Measurements from ENCODE around the gene PLCG2. TPM values are rescaled to one million over a fixed set of nuclear protein-coding genes. Genes with fewer than 3 reads are reported as not detected.
"Not testable (repeated sequence)": the region's sequence is repeated elsewhere in the genome, so short reads cannot be mapped to it uniquely, and the experiment has no call there.

Gene PLCG2
- total RNA-seq, 1 donor from 2014 or later = 7.1 TPM

- intact Hi-C loops (cut with micrococcal nuclease) = no loop called here
- Mint-ChIP-seq H3K4me3 (ENCODE audit: low read depth) (no peak overlapping the region), H3K4me1 (ENCODE audit: low read depth) (peaks cover 9% of the 10 kb centered on the region), H3K36me3 (ENCODE audit: low read depth) (no peaks in the 10 kb centered on the region), H3K27ac (no peak overlapping the region), H3K9me3 (no peaks in the 10 kb centered on the region), H3K27me3 (ENCODE audit: low read depth) (no peaks in the 10 kb centered on the region)
- DNase-seq (ENCODE audit: low spot score) = no peak
These were observed 94.1 kb downstream of the PLCG2 start for GRCh38 chr16:81873206-81873605.

DNA sequence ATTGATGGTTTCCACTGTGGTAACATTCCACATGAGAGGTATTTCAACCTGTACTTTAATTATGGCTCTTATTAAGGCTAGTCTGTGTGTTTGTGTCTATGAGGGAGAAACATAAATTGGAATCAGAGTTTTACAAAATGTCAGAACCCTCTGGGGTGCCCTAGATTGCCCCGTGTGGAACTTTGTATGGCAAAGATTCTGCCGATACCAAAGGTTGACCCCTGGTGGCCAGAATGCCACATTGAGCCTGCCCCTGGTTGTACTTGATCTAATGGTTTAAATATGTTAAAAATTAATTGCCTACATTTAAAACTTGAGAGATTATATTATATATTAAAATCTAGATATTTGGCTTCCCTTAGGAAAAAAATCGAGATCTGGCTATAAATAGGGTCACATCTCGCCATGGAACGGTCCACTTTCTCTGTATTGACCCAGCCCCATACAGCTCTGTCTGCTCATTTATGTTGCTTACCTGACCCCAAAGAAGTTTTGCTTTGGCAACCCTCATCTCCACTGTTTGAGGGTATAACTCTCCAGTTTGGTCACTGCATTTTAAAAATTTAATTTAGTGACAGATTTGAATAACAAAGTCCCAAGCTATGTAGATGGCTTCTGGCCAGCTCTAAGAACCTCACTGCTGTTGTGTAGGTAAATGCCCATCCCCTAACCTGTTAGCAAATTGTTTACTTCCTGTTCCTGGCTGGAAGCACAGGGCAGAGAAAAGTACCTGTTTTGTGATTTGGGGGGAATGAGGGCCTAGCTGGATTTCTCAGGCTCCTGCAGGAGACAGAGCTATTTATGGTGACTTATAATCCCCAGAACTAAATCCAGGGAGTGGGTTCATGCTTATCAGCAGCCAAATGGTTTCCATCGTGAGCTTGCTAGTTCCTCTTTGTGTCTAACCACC lies 95.0 kb downstream of the PLCG2 start:
- Mint-ChIP-seq H3K4me1 (ENCODE audit: low read depth) (peaks cover 9% of the 10 kb centered on the region), H3K36me3 (ENCODE audit: low read depth) (no peaks in the 10 kb centered on the region), H3K4me3 (ENCODE audit: low read depth) (no peak overlapping the region), H3K27ac (no peak overlapping the region), H3K27me3 (ENCODE audit: low read depth) (no peaks in the 10 kb centered on the region), H3K9me3 (no peaks in the 10 kb centered on the region)
- DNase-seq (ENCODE audit: low spot score) = peak; percentile 18
- intact Hi-C loops (cut with micrococcal nuclease) = no loop called here

DNA sequence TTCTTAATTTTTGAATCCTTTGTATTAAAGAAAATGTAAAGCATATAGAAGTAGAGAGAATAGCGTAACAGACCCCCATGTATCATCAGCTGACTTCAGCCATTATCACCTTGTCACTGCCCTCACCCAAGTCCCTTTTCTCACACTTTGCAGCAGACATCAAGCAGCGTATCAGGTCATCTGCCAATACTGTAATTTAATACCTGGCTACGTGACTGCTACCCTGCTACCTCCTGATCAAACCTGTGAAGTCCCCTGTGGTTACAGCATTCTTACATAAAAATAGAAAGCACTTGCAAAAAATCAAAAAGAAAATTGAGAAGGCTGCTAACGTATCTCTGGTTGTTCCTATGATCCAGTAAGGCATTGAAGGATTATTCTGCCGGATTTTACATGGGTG lies 96.4 kb downstream of the PLCG2 start:
- intact Hi-C loops (cut with micrococcal nuclease) = no loop called here
- Mint-ChIP-seq H3K4me3 (ENCODE audit: low read depth) (no peak overlapping the region), H3K27ac (no peak overlapping the region), H3K36me3 (ENCODE audit: low read depth) (no peaks in the 10 kb centered on the region), H3K4me1 (ENCODE audit: low read depth) (peaks cover 9% of the 10 kb centered on the region), H3K27me3 (ENCODE audit: low read depth) (no peaks in the 10 kb centered on the region), H3K9me3 (no peaks in the 10 kb centered on the region)
- DNase-seq (ENCODE audit: low spot score) = no peak

DNA sequence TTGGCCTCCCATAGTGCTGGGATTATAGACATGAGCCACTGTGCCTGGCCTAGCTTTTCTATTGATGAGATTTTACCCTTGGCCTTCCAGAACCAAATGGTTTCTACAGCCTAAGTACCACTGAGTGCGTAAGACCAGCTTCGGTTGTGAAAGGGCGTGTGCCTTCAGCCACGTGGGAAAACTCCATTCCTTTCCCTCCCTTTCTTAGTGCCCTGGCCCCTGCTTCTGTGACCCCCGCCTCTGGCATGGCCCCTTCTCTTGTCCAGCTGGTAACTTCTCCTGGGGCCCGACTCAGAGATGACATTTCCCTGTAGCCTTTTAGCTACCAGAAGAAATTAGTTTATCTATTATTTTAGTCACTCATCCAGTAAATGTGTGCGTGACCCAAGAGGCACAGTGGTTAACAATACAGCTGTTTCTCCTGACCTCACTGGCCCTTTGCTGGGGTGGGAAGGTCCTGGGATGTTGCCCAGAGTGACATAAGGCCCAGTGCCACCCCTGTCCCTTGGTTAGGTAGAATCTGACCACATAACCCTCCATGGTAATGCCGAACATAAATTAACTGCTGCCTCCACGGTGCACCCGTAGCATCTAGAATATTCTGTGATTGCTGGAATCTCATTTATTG lies 97.3 kb downstream of the PLCG2 start:
- no peak for DNase-seq (ENCODE audit: low spot score)
- intact Hi-C loops (cut with micrococcal nuclease) = no loop called here
- no peaks in the 10 kb centered on the region for H3K36me3 Mint-ChIP-seq (ENCODE audit: low read depth)
- no peaks in the 10 kb centered on the region for H3K27me3 Mint-ChIP-seq (ENCODE audit: low read depth)
- peaks cover 9% of the 10 kb centered on the region for H3K4me1 Mint-ChIP-seq (ENCODE audit: low read depth)
- no peak overlapping the region for H3K4me3 Mint-ChIP-seq (ENCODE audit: low read depth)
- no peak overlapping the region for H3K27ac Mint-ChIP-seq
- H3K9me3 Mint-ChIP-seq = no peaks in the 10 kb centered on the region

DNA sequence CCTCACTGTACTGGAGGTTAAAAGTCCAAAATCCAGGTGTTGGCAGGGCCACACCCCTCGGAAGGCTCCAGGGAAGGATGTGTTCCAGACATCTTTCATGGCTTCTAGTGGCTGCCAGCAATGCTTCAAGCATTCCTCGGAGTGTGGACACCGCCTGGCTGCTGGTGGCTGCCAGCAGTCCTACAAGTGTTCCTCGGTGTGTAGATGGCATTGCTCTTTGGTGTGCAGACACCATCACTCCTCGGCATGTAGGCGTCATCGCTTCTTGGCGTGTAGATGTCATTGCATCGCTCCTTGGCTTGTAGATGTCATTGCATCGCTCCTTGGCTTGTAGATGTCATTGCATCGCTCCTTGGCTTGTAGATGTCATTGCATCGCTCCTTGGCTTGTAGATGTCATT lies 98.4 kb downstream of the PLCG2 start:
- H3K9me3 Mint-ChIP-seq; H3K36me3 Mint-ChIP-seq (ENCODE audit: low read depth); H3K27ac Mint-ChIP-seq; DNase-seq (ENCODE audit: low spot score); H3K27me3 Mint-ChIP-seq (ENCODE audit: low read depth); H3K4me1 Mint-ChIP-seq (ENCODE audit: low read depth); H3K4me3 Mint-ChIP-seq (ENCODE audit: low read depth); intact Hi-C loops (cut with micrococcal nuclease): not testable (repeated sequence)

DNA sequence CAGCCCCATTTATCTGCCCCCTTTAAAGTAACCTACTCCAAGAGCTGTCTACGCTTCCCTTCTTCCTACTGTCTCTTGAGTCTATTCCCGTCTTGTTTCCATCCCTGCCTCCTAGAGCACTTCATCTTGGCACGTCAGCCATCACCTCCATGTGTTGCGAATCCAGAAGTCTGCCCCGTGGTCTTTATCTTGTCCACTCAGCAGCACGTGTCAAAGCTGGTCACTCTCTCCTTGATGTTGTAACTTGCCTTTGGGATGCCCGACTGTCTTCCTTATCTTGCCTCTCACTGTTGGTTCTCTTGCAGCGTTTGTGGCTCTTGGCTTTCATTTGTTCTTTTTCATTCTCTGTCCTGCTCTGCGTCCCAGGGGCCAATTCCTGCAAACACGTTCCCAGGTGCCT lies 99.4 kb downstream of the PLCG2 start:
- H3K4me1 Mint-ChIP-seq (ENCODE audit: low read depth) = peaks cover 3% of the 10 kb centered on the region
- intact Hi-C loops (cut with micrococcal nuclease) = no loop called here
- no peak for DNase-seq (ENCODE audit: low spot score)
- H3K27ac Mint-ChIP-seq = no peak overlapping the region
- no peaks in the 10 kb centered on the region for H3K9me3 Mint-ChIP-seq
- H3K4me3 Mint-ChIP-seq (ENCODE audit: low read depth) = no peak overlapping the region
- no peaks in the 10 kb centered on the region for H3K27me3 Mint-ChIP-seq (ENCODE audit: low read depth)
- H3K36me3 Mint-ChIP-seq (ENCODE audit: low read depth) = no peaks in the 10 kb centered on the region

- Mint-ChIP-seq H3K4me3 (ENCODE audit: low read depth) (no peak overlapping the region), H3K27ac (no peak overlapping the region), H3K27me3 (ENCODE audit: low read depth) (no peaks in the 10 kb centered on the region), H3K9me3 (no peaks in the 10 kb centered on the region), H3K4me1 (ENCODE audit: low read depth) (no peaks in the 10 kb centered on the region), H3K36me3 (ENCODE audit: low read depth) (no peaks in the 10 kb centered on the region)
- intact Hi-C loops (cut with micrococcal nuclease) = no loop called here
- DNase-seq (ENCODE audit: low spot score) = no peak
These were observed 100.5 kb downstream of the PLCG2 start for GRCh38 chr16:81879625-81880024.

DNA sequence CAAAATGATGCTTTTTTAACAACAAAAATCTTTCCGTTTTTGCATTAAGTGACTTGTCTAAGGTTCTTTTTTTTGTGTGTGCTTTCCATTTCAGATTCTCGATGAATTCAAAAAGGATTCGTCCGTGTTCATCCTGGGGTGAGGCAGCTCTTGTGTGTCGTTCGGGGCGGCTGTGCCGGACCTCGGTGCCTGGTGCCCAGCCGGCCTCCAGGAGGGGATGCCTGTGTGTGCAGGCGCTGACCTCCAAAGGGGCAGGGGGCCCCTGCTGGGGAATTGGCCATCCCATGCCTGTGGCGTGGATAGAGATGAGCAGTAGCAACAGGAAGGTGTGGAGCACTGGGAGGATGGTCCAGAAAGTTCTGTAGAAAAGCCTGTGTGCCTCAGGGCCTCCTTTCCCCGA lies 101.7 kb downstream of the PLCG2 start:
- Mint-ChIP-seq H3K27ac (no peak overlapping the region), H3K27me3 (ENCODE audit: low read depth) (no peaks in the 10 kb centered on the region), H3K4me3 (ENCODE audit: low read depth) (no peak overlapping the region), H3K9me3 (no peaks in the 10 kb centered on the region), H3K4me1 (ENCODE audit: low read depth) (no peaks in the 10 kb centered on the region), H3K36me3 (ENCODE audit: low read depth) (no peaks in the 10 kb centered on the region)
- intact Hi-C loops (cut with micrococcal nuclease) = no loop called here
- no peak for DNase-seq (ENCODE audit: low spot score)

- DNase-seq (ENCODE audit: low spot score) = no peak
- Mint-ChIP-seq H3K27me3 (ENCODE audit: low read depth) (no peaks in the 10 kb centered on the region), H3K27ac (no peak overlapping the region), H3K4me1 (ENCODE audit: low read depth) (no peaks in the 10 kb centered on the region), H3K4me3 (ENCODE audit: low read depth) (no peak overlapping the region), H3K9me3 (no peaks in the 10 kb centered on the region), H3K36me3 (ENCODE audit: low read depth) (no peaks in the 10 kb centered on the region)
- intact Hi-C loops (cut with micrococcal nuclease) = no loop called here
These were observed 102.1 kb downstream of the PLCG2 start for GRCh38 chr16:81881228-81881627.

DNA sequence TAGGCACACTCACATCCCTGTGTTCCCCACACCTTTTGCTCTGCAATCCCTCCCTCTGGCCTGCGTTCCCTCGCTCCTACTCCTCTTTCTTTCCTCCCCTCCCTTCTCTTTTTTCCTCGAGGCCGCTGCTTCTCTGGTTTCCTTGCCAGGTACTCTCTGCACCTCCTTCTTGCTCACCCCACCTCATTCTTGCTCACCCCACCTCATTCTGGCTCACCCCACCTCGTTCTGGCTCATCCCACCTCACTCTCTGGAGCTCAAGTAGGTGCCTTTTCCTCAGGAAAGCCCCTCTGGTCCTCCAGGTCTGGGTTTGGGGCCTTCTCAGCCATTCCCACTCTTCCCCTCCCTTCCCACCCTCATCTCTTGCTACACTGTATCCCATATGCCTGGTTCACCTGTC lies 103.5 kb downstream of the PLCG2 start:
- no peak overlapping the region for H3K4me3 Mint-ChIP-seq (ENCODE audit: low read depth)
- H3K36me3 Mint-ChIP-seq (ENCODE audit: low read depth) = no peaks in the 10 kb centered on the region
- H3K4me1 Mint-ChIP-seq (ENCODE audit: low read depth) = no peaks in the 10 kb centered on the region
- intact Hi-C loops (cut with micrococcal nuclease) = no loop called here
- no peaks in the 10 kb centered on the region for H3K9me3 Mint-ChIP-seq
- no peak overlapping the region for H3K27ac Mint-ChIP-seq
- no peaks in the 10 kb centered on the region for H3K27me3 Mint-ChIP-seq (ENCODE audit: low read depth)
- DNase-seq (ENCODE audit: low spot score) = no peak

GRCh38 chr16:81883235-81883634 lies 104.1 kb downstream of the PLCG2 start:
- Mint-ChIP-seq H3K36me3 (ENCODE audit: low read depth) (no peaks in the 10 kb centered on the region), H3K27ac (no peak overlapping the region), H3K4me1 (ENCODE audit: low read depth) (no peaks in the 10 kb centered on the region), H3K4me3 (ENCODE audit: low read depth) (no peak overlapping the region), H3K27me3 (ENCODE audit: low read depth) (no peaks in the 10 kb centered on the region), H3K9me3 (no peaks in the 10 kb centered on the region)
- DNase-seq (ENCODE audit: low spot score) = no peak
- intact Hi-C loops (cut with micrococcal nuclease) = no loop called here

DNA sequence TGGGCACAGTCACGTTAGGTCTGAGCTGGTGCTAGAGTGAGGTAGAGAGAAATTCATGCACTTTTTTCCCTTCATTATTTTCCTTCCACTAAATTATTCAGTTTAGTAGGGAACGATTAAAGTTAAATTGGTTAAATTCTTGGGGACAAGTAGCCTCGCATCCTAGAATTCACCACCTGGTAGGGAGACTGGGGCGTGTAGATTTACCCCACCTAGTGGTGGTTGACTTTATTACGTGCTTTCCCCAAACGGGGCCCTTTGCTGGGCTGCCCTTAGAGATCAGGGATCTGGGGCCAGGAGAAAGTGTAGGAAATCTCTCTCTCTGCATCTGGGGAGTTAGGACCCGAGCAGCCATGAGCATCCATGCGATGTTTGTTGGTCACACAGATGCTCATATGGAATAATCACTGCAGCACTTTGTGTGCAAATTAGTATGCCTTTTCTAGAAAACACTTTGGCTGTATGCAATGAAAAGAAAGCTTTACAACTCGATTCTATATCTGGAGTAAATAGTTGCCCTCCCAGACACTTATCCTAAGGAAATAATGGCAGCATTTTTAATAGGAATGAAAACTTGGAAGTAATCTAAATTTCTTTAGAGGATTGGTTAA lies 107.0 kb downstream of the PLCG2 start:
- peaks cover 1% of the 10 kb centered on the region for H3K4me1 Mint-ChIP-seq (ENCODE audit: low read depth)
- no peaks in the 10 kb centered on the region for H3K27me3 Mint-ChIP-seq (ENCODE audit: low read depth)
- no peaks in the 10 kb centered on the region for H3K9me3 Mint-ChIP-seq
- no peaks in the 10 kb centered on the region for H3K36me3 Mint-ChIP-seq (ENCODE audit: low read depth)
- DNase-seq (ENCODE audit: low spot score) = no peak
- no peak overlapping the region for H3K27ac Mint-ChIP-seq
- H3K4me3 Mint-ChIP-seq (ENCODE audit: low read depth) = no peak overlapping the region
- intact Hi-C loops (cut with micrococcal nuclease) = no loop called here
